Fibroblast of skin of left biceps (primary cell): ENCODE measurements around the gene KRT80.

Source experiments
- DNase-seq, 2 experiments: peaks; one replicate each; pipeline ENCODE4 v3.0.0-alpha.2; 2013; ENCODE audit warnings: low read depth in 2 of 2

KRT80 gene

DNA sequence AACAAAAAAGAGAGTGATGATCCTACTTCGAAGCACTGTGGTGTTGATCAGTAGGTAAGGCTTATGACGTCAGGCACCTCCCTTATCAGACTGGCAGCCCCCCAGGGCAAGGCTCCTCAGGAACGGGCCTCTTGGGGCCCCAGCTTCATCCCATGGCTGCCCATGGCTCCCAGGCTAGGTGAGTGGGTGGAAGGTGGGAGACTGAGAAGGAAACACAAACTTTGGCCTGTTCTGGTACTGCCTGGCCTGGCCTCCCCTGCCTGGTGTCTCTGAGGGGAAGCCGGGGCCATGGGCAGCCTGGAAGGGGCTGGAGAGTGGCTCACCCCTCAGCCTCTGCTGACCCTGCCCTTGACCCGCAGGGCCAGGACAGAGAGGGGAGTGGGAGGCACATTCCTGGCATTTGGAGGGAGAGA is 38.9 kb downstream of the KRT80 start:
- DNase-seq = no peak

- no peak for DNase-seq
These were observed 39.7 kb downstream of the KRT80 start for GRCh38 chr12:52151837-52152783.

DNA sequence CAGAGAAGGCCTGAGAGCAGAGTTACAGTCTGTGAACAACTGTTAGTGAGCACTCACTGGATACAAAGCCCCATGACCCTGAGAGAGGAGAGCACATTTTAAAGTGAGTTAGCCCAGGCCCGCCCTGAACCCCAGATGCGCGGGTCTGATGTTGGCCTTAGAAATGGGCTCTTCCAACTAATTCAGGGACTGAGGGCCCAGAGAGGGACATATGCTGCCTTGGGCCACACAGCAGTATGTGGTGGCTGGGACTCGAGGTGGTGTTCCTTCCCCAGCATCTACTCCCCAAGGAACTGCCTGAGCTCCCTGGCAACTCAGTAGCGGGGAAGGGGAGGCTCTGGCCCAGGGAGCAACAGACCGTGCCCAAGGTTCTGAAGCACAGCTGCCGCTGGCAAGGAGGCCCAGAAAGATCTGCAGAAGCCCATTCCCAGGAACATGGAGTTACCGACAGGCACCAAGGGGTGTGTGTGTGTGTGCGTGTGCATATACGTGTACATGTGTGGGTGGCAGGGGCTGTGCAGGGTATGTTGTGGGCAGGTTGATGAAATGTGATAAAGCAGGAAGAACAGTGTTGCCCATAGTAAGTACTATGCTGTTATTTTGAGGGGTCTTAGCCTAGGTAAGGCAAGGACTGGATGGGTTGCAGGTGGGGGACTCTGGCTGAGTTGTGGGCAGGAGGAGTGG is 40.5 kb downstream of the KRT80 start:
- no peak for DNase-seq

GRCh38 chr12:52149651-52150241 is 42.1 kb downstream of the KRT80 start:
- DNase-seq = no peak

- no peak for DNase-seq
These were observed 42.6 kb downstream of the KRT80 start for GRCh38 chr12:52149182-52149641.

DNA sequence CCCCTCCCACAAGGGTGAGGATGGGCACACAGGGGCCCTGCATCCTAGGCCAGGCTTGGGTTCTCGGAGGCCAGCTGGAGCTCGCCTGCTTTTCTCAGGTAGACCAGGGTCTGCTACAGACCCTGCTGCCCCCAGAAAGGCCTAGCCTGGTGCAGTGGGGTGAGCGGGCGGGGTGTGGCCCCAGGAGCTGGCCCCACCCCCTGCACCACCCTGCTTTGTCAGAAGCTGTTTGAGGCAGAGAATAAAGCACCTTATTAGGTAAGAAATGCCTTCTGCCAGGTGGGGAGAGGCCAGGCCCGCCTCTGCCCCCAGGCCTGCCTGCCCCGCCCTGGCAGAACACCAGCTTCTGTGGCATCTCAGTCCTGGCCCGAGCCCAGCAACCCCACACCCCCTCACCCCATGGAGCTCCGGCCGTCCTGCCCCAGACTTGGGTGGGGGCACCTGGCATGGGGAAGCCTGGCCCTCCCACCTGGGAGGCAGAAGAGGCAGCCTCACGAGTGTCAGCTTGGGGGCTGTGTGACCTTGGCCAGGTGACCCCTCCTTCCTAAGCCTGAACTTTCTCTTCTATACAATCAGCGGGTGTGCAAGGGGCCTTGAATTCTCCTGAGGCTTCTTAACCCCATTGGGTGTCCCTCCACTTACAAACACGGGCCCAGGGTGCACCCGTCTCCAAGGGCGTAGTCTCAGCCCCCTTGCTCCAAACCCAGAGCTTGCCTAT is 43.2 kb downstream of the KRT80 start:
- DNase-seq = no peak

DNA sequence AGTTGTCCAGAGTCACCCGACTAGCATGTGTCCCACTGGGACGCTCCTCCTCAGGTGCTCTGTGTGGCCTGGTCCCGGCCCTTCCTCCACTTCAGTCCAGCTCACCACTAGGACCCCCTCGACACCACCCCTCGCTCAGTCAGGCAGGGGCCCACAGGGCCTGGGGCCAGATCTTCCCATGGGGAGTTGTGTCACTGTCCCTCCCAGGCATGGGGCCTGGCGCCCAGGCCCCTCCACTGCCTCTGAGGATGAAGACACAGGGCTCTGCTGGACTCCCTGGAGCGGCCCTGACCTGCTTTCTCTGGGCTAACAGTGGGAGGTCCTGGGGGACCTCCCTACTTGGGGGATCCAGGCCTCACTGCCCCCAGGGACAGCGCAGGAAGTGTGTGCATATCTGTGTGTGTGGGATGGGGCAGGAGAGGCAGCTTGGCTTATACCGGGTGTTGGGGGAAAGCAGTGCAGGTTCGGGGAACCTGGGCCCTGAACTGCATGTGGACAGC is 43.8 kb downstream of the KRT80 start:
- DNase-seq = no peak

DNA sequence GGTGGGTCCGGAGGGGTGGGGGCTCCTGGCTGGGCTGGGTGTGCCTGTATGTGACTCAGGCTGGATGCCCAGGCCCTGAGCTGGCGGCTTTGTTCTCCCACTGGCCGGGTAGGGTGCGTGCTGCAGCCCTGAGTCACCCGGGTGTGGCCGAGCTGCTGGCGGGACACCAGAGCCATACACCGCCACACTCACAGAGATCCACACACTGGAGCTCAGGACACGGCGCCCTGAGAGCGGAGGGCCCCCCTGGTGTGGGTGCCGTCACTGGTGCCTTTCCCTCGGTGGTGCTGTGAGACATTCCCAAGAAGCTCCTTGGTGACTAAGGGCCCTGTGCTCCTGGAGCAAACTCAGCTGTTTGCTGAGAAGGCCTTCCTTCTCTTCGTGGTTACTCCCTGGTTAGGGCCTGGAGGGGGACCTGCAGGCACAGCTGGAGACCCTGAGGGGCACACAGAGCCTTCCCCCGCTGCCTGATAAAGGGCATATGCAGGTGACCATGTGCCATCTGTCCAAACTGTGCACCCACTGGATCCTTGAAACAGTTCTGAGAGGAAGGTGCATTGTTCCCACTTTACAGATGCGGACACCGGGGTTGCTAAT is 44.3 kb downstream of the KRT80 start:
- peak; percentile 91 to 92 for DNase-seq

DNA sequence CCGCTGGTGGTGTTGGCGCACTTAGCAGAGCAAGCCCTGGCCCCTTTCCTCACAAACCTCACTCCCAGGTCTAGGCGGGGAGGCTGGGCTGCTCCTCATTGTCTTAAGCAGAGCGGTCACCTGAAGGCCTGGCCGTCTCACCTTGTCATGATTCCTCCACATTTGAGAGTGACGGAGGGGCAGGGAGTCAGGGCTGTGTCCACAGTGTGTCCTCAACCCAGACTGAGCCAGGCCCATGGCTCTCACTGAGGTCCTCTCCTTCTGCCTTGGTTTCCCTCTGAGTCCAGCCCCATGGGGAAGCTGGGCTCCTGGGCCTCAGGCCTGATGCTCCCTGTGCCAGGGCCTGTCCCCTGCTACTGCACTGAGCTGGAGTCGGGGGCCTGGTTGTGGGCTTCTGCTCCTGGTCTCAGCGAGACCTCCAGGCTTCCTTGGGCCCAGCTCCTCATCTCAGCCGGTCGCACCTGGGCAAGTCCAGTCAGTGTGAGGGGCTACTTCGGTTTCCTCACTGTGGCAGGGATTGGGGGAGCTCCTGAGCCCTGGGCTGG is 44.9 kb downstream of the KRT80 start:
- DNase-seq = no peak

GRCh38 chr12:52146089-52146821 is 45.6 kb downstream of the KRT80 start:
- DNase-seq = no peak

DNA sequence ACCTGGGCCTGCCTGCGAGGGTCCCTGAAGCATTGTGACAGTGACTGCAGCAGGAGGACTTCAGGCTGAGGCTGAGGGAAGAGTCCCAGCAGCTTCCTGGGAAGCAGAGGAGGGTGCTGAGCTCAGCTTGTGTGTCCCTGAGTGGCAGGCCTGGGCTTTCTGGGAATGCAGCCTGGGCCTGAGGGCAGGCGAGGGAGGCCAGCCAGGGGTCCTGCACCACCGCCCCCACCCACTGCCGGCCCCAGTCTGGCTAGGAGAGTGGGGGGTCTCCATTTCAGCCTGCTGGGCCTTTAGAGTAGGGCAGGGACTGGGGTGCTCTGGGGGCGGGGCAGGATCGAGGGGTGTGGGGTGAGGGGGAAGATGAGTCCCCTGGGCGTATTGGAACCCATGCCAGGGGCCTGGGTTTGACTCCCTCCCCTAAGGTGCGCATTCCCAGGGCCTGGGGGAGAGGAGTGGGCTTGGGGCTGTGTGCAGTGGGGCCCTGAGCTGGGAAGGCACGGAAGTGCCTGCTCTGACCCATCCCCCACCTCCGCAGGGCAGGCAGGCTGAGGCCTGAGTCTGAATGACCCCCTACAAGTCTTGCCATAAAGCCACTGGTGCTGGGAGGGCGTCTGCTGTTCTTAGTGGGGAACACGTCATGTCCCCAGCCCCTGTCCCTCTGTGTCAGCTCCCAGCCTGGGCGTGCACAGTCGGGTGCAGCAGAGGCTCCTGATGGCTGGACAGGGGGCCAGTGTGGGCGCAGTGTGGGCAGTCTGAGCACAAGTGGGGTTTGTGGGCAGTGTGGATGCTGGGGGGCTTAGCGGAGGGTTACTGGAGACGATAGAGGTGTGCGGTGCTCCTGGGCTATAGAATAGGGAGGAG is 46.4 kb downstream of the KRT80 start:
- no peak for DNase-seq

GRCh38 chr12:52144512-52145227 is 47.1 kb downstream of the KRT80 start:
- DNase-seq = no peak

DNA sequence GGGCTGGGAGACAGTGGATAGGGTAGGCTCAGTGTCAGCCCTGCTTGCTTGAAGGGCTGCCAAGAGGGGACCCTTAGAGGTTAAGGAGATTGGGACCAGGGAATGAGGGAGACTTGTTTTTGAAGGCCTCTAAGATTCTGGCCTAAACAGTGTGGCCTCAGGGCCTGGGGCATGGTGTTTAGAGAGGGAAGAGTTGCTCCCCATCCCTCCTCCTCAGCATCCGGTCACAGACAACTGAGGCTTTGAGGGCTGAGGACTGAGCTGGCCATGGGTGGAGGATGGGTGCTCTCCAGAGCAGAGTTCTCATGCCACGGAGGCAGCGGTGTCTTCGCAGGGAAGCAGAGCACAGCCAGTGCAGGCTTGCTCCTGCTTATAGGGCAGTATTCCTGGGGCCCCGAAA is 49.4 kb downstream of the KRT80 start:
- DNase-seq = no peak

DNA sequence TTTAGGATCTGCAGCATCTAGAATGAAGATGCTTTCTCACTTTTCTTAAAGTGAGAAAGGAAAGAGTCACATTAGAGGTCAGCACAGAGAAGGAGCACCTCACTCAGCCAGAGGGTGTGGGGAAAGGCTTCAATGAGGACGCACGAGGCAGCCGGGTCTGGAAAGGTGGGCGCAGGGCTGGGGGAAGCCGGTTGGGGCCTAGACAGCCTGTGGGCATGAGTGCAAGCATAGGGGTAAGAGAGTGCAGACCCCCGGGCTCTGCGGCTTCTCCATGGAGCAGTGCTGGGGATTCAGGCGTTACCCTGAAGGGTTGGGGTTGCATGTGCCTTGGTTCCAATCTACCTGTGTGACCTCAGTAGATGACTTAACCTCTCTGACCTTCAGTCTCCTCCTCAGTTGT is 49.9 kb downstream of the KRT80 start:
- DNase-seq = no peak

GRCh38 chr12:52141306-52141705 is 50.5 kb downstream of the KRT80 start:
- no peak for DNase-seq

DNA sequence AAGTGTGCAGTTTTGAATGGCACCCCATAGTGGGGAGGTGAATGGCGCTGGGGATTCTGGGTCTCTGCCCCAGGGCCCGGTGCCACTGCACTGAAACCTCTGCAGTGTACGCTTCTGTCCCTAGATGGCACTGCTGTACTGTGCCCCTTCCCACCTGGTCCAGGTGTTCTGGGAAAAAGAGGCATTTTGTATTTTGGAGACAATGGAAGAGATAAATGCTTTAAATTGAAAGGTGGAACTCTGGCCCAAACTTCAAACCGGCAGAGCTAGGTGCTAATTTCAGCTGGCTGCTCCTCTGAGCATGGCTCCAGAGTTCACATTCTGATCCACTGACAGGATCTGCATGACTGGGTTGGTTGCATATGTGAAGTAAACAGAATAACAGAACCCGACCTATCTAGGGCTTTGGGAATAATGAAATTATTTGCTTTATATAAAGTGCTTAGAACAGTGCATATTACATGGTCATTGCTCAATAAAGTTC is 52.2 kb downstream of the KRT80 start:
- no peak for DNase-seq

DNA sequence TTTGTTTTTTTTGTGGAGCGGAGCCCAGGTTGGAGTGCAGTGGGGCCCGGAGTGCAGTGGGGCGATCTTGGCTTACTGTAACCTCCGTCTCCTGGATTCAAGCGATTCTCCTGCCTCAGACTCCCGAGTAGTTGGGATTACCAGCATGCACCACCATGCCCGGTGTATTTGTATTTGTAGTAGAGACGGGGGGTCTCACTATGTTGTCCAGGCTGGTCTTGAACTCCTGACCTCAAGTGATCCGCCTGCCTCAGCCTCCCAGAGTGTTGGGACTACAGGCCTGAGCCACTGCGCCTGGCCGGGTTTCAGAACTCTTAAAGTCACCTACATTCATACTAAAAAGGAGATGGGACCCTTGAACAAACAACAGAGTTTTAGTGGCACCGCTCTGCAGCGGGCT is 52.7 kb downstream of the KRT80 start:
- DNase-seq = no peak

- DNase-seq = no peak
These were observed 54.1 kb downstream of the KRT80 start for GRCh38 chr12:52137746-52138145.

DNA sequence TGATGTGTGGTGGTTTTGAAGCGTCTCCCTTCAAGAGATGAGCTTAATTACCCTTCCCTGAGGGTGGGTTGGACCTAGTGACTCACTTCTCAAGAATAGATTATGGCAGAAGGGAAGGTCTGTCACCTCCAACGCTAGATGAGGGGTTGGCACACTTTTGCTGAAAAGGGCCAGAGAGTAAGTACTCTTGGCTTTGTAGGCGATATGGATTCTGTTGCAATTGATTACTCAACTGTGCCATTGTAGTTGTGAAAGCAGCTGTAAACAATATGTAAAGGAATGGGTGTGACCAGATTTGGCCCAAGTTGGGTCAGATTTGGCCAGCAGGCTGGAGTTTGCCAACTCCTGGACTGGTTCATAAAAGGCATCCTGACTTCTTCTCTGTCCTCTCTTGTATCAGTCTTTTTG is 59.1 kb downstream of the KRT80 start:
- no peak for DNase-seq
